Measurements from ENCODE around the gene SDC3. TPM values are rescaled to one million over a fixed set of nuclear protein-coding genes. Genes with fewer than 3 reads are reported as not detected.
A peak's percentile ranks its signal among the peaks of the same experiment; 100 is the strongest.
"Not testable (repeated sequence)": the region's sequence is repeated elsewhere in the genome, so short reads cannot be mapped to it uniquely, and the experiment has no call there.

Gene SDC3
- total RNA-seq = under 1 TPM in 1 of 2 donors, not detected in 1; 0.11 TPM

GRCh38 chr1:30908696-30909364, at the start of gene SDC3:
TSS of gene SDC3 (minus strand) at chr1:30908758. CDS start at chr1:30908586, 172 bp downstream.
- Mint-ChIP-seq H3K9me3 (no peaks in the 10 kb centered on the region), H3K4me1 (peaks cover 13% of the 10 kb centered on the region), H3K4me3 (peak within 1 kb of the TSS; percentile 74), H3K36me3 (ENCODE audit: low read depth) (peaks cover 6% of the 10 kb centered on the region), H3K27me3 (peaks cover 23% of the 10 kb centered on the region), H3K27ac (peak within 1 kb of the TSS; percentile 54)
- peak; percentile 56 for ATAC-seq (replicated peaks)

GRCh38 chr1:30957560-30958222, 49.1 kb upstream of the SDC3 start:
- ATAC-seq (replicated peaks) = peak; percentile 59
- Mint-ChIP-seq H3K27ac (peak overlapping the region; percentile 6), H3K4me1 (peaks cover 12% of the 10 kb centered on the region), H3K9me3 (no peaks in the 10 kb centered on the region), H3K27me3 (no peaks in the 10 kb centered on the region), H3K36me3 (ENCODE audit: low read depth) (peaks cover 97% of the 10 kb centered on the region), H3K4me3 (no peak overlapping the region)

- Mint-ChIP-seq H3K27me3 (no peaks in the 10 kb centered on the region), H3K9me3 (no peaks in the 10 kb centered on the region), H3K4me1 (peaks cover 12% of the 10 kb centered on the region), H3K27ac (no peak overlapping the region), H3K36me3 (ENCODE audit: low read depth) (peaks cover 99% of the 10 kb centered on the region), H3K4me3 (no peak overlapping the region)
- ATAC-seq (replicated peaks) = no peak
Measured at GRCh38 chr1:30955448-30956015, 47.0 kb upstream of the SDC3 start.

- H3K36me3 Mint-ChIP-seq (ENCODE audit: low read depth) = peaks cover 98% of the 10 kb centered on the region
- no peak overlapping the region for H3K27ac Mint-ChIP-seq
- no peak for ATAC-seq (replicated peaks)
- no peaks in the 10 kb centered on the region for H3K27me3 Mint-ChIP-seq
- H3K9me3 Mint-ChIP-seq = no peaks in the 10 kb centered on the region
- H3K4me3 Mint-ChIP-seq = no peak overlapping the region
- peaks cover 9% of the 10 kb centered on the region for H3K4me1 Mint-ChIP-seq
Measured at GRCh38 chr1:30953685-30954084, 45.1 kb upstream of the SDC3 start.

- Mint-ChIP-seq H3K4me1 (peaks cover 4% of the 10 kb centered on the region), H3K27ac (no peak overlapping the region)
- ATAC-seq (replicated peaks) = no peak
Measured at GRCh38 chr1:30952098-30952497, 43.5 kb upstream of the SDC3 start.

GRCh38 chr1:30950700-30951099, 42.1 kb upstream of the SDC3 start:
- H3K4me3 Mint-ChIP-seq = no peak overlapping the region
- no peak overlapping the region for H3K27ac Mint-ChIP-seq
- H3K4me1 Mint-ChIP-seq = peaks cover 4% of the 10 kb centered on the region
- ATAC-seq (replicated peaks) = no peak
- peaks cover 94% of the 10 kb centered on the region for H3K36me3 Mint-ChIP-seq (ENCODE audit: low read depth)
- H3K9me3 Mint-ChIP-seq = no peaks in the 10 kb centered on the region
- no peaks in the 10 kb centered on the region for H3K27me3 Mint-ChIP-seq

More at GRCh38 chr1:30952098-30952497, 43.5 kb upstream of the SDC3 start:
- Mint-ChIP-seq H3K9me3 (no peaks in the 10 kb centered on the region), H3K4me3 (no peak overlapping the region), H3K27me3 (no peaks in the 10 kb centered on the region), H3K36me3 (ENCODE audit: low read depth) (peaks cover 98% of the 10 kb centered on the region)

GRCh38 chr1:30950053-30950452, 41.5 kb upstream of the SDC3 start:
- Mint-ChIP-seq H3K4me3 (no peak overlapping the region), H3K27me3 (no peaks in the 10 kb centered on the region), H3K4me1 (peaks cover 4% of the 10 kb centered on the region), H3K27ac (no peak overlapping the region), H3K9me3 (no peaks in the 10 kb centered on the region), H3K36me3 (ENCODE audit: low read depth) (peaks cover 96% of the 10 kb centered on the region)
- no peak for ATAC-seq (replicated peaks)

- not testable (repeated sequence) for H3K9me3 Mint-ChIP-seq; H3K4me1 Mint-ChIP-seq; H3K27ac Mint-ChIP-seq; H3K4me3 Mint-ChIP-seq; ATAC-seq (replicated peaks); H3K27me3 Mint-ChIP-seq
- peaks cover 96% of the 10 kb centered on the region for H3K36me3 Mint-ChIP-seq (ENCODE audit: low read depth)
Measured at GRCh38 chr1:30949487-30949838, 40.9 kb upstream of the SDC3 start.

GRCh38 chr1:30948813-30949486, 40.4 kb upstream of the SDC3 start:
- not testable (repeated sequence) for H3K4me3 Mint-ChIP-seq; ATAC-seq (replicated peaks); H3K4me1 Mint-ChIP-seq; H3K27me3 Mint-ChIP-seq; H3K27ac Mint-ChIP-seq; H3K9me3 Mint-ChIP-seq
- H3K36me3 Mint-ChIP-seq (ENCODE audit: low read depth) = peaks cover 96% of the 10 kb centered on the region

GRCh38 chr1:30948278-30948677, 39.7 kb upstream of the SDC3 start:
- H3K4me3 Mint-ChIP-seq = no peak overlapping the region
- no peaks in the 10 kb centered on the region for H3K27me3 Mint-ChIP-seq
- H3K27ac Mint-ChIP-seq = no peak overlapping the region
- H3K4me1 Mint-ChIP-seq = peaks cover 8% of the 10 kb centered on the region
- no peak for ATAC-seq (replicated peaks)
- no peaks in the 10 kb centered on the region for H3K9me3 Mint-ChIP-seq
- H3K36me3 Mint-ChIP-seq (ENCODE audit: low read depth) = peaks cover 96% of the 10 kb centered on the region

- ATAC-seq (replicated peaks) = no peak
- Mint-ChIP-seq H3K36me3 (ENCODE audit: low read depth) (peaks cover 96% of the 10 kb centered on the region), H3K4me3 (no peak overlapping the region), H3K4me1 (peaks cover 8% of the 10 kb centered on the region), H3K27ac (no peak overlapping the region), H3K9me3 (no peaks in the 10 kb centered on the region), H3K27me3 (no peaks in the 10 kb centered on the region)
Measured at GRCh38 chr1:30947212-30947611, 38.7 kb upstream of the SDC3 start.

- H3K36me3 Mint-ChIP-seq (ENCODE audit: low read depth) = peaks cover 96% of the 10 kb centered on the region
- no peak overlapping the region for H3K4me3 Mint-ChIP-seq
- H3K27me3 Mint-ChIP-seq = no peaks in the 10 kb centered on the region
- no peak for ATAC-seq (replicated peaks)
- H3K9me3 Mint-ChIP-seq = no peaks in the 10 kb centered on the region
- H3K4me1 Mint-ChIP-seq = peaks cover 4% of the 10 kb centered on the region
- no peak overlapping the region for H3K27ac Mint-ChIP-seq
Measured at GRCh38 chr1:30942326-30942963, 33.9 kb upstream of the SDC3 start.

- peaks cover 4% of the 10 kb centered on the region for H3K4me1 Mint-ChIP-seq
- no peaks in the 10 kb centered on the region for H3K27me3 Mint-ChIP-seq
- peaks cover 95% of the 10 kb centered on the region for H3K36me3 Mint-ChIP-seq (ENCODE audit: low read depth)
- no peaks in the 10 kb centered on the region for H3K9me3 Mint-ChIP-seq
- H3K27ac Mint-ChIP-seq = no peak overlapping the region
- no peak overlapping the region for H3K4me3 Mint-ChIP-seq
- ATAC-seq (replicated peaks) = no peak
Measured at GRCh38 chr1:30940541-30940940, 32.0 kb upstream of the SDC3 start.

- Mint-ChIP-seq H3K4me1 (peaks cover 3% of the 10 kb centered on the region), H3K36me3 (ENCODE audit: low read depth) (peaks cover 95% of the 10 kb centered on the region), H3K4me3 (no peak overlapping the region), H3K27ac (peak overlapping the region; percentile 21), H3K9me3 (no peaks in the 10 kb centered on the region), H3K27me3 (no peaks in the 10 kb centered on the region)
- ATAC-seq (replicated peaks) = no peak
Measured at GRCh38 chr1:30936541-30937171, 28.1 kb upstream of the SDC3 start.

Measured in activated T-helper 17 cell treated with anti-CD3 and anti-CD28 coated beads, Interleukin-2, amount 50 U/mL, for 72 hours (primary cell).